ENCODE data around the gene PDLIM3. TPM values are rescaled to one million over a fixed set of nuclear protein-coding genes. Genes with fewer than 3 reads are reported as not detected.

PDLIM3 gene
- total and polyA plus RNA-seq, 2 experiments from 2014 or later, result 8.5 to 18.0 TPM

- TF ChIP-seq ZNF462 (CRISPR knock-in tag; IDR thresholded peaks at IDR 0.05) (no peak), ZNF331 (CRISPR knock-in tag; IDR thresholded peaks at IDR 0.05; ENCODE audit: low read depth) (no peak), JUNB (IDR thresholded peaks at IDR 0.05; ENCODE audit: unreplicated experiment) (no peak), CREB1 (CRISPR knock-in tag; IDR thresholded peaks at IDR 0.05; ENCODE audit: low read depth) (no peak), EZH2 (IDR thresholded peaks at IDR 0.05; ENCODE audit: low read depth, unreplicated experiment) (no peak), ZNF114 (CRISPR knock-in tag; IDR thresholded peaks at IDR 0.05) (no peak)
These were observed 71.8 kb downstream of the PDLIM3 start (continued) for GRCh38 chr4:185463541-185463940.

- H3K4me2 ChIP-seq, result no peak overlapping the region
- no peaks in the 10 kb centered on the region for H3F3A ChIP-seq (replicated peaks; ENCODE audit: low read depth)
- H3K36me3 ChIP-seq (ENCODE audit: insufficient read depth), result no peaks in the 10 kb centered on the region
- H3K4me3 ChIP-seq, result no peak overlapping the region
- Mint-ChIP-seq H3K4me1 (peaks cover 28% of the 10 kb centered on the region), H3K36me3 (ENCODE audit: low read depth) (no peaks in the 10 kb centered on the region), H3K4me3 (no peak overlapping the region), H3K27ac (no peak overlapping the region), H3K27me3 (ENCODE audit: insufficient read depth, low read depth, poor library complexity) (peaks cover 6% of the 10 kb centered on the region), H3K9me3 (no peaks in the 10 kb centered on the region)
- no peaks in the 10 kb centered on the region for H3K9me2 ChIP-seq (ENCODE audit: insufficient read depth)
- no peak overlapping the region for H2AFZ ChIP-seq
- no peaks in the 10 kb centered on the region for H3K27me3 ChIP-seq (ENCODE audit: insufficient read depth)
- no peaks in the 10 kb centered on the region for H3K79me2 ChIP-seq (replicated peaks; ENCODE audit: insufficient read depth)
- DNase-seq (ENCODE audit: low spot score), result no peak
- TF ChIP-seq CREB1 (CRISPR knock-in tag; IDR thresholded peaks at IDR 0.05; ENCODE audit: low read depth) (no peak), POLR2AphosphoS5 (IDR thresholded peaks at IDR 0.05; ENCODE audit: low read depth) (no peak), JUNB (IDR thresholded peaks at IDR 0.05; ENCODE audit: unreplicated experiment) (no peak), ZNF114 (CRISPR knock-in tag; IDR thresholded peaks at IDR 0.05) (no peak)
- H3K4me1 ChIP-seq (ENCODE audit: insufficient read depth), result peaks cover 10% of the 10 kb centered on the region
- H4K20me1 ChIP-seq (replicated peaks; ENCODE audit: insufficient read depth), result no peaks in the 10 kb centered on the region
- no peak for ATAC-seq
- H3K27ac ChIP-seq (ENCODE audit: low read depth), result no peak overlapping the region
These were observed 73.7 kb downstream of the PDLIM3 start for GRCh38 chr4:185461565-185461964.

Data from GM23338 (cell line).